ENCODE results near the gene PRKCH. TPM values are rescaled to one million over a fixed set of nuclear protein-coding genes. Genes with fewer than 3 reads are reported as not detected.

PRKCH gene
- polyA plus RNA-seq (ENCODE audit: insufficient read length in 10 of 10) = 10 to 100 TPM; 10.6 to 17.9 (median 15.0) TPM
- long read RNA-seq, donor 1, partial matches to known transcripts = 0 of 4 reads
- long read RNA-seq, donor 1, other reads (novel, unspliced or antisense) = 0 of 4 reads
- long read RNA-seq, donor 2, partial matches to known transcripts = 0 of 2 reads
- long read RNA-seq, donor 2, other reads (novel, unspliced or antisense) = 0 of 2 reads
- long read RNA-seq, donor 3 = 0 reads
- long read RNA-seq, donor 4 = 0 reads
- long read RNA-seq, donor 5, transcript PRKCH-201 (14 exons, 3,582 nt) = major isoform, 8 of 8 reads
- long read RNA-seq, donor 5, partial matches to known transcripts = 0 of 8 reads
- long read RNA-seq, donor 5, other reads (novel, unspliced or antisense) = 0 of 8 reads
- long read RNA-seq, donor 6, partial matches to known transcripts = 0 of 2 reads
- long read RNA-seq, donor 6, other reads (novel, unspliced or antisense) = 0 of 2 reads
- long read RNA-seq, donor 7, partial matches to known transcripts = 0 of 2 reads
- long read RNA-seq, donor 7, other reads (novel, unspliced or antisense) = 0 of 2 reads
- long read RNA-seq, donor 8 = 0 reads
- long read RNA-seq, donor 9 = 0 reads

DNA sequence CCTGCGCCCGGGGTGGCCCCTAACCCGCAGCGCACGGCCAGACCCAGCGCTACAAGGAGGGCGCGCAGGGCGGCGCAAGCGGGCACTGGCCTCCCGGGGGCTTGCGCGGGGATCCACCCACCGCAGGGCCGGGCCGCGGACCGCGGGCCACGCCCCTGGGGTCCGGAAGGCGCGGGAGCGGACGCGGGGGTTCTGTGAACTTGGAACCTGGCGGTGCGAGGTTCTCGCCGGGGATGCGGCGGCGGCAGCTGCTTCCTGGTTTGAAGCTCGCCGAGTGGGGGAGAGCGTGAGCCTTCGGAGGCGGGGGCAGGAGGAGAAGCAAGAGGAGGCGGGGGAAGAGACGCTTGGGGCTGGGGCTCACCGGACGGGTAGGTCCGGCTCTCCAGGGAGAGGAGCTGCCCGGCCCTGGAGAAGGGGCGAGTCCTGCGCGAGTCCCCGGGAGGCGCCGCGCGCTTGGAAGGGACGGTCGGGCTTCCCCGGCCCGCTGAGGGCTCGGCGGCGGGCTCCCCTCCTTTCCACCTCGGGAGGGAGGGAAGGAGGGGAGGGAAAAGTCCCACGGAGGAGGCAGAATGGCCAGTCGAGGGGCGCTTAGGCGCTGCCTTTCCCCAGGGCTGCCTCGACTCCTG is at the start of gene PRKCH:
PRKCH (plus strand) TSS at position 195 of the 626 bp plus-strand sequence. CDS start 523 bp downstream, outside the sequence.
- peak; percentile 17 to 78 (median 48) for DNase-seq

DNA sequence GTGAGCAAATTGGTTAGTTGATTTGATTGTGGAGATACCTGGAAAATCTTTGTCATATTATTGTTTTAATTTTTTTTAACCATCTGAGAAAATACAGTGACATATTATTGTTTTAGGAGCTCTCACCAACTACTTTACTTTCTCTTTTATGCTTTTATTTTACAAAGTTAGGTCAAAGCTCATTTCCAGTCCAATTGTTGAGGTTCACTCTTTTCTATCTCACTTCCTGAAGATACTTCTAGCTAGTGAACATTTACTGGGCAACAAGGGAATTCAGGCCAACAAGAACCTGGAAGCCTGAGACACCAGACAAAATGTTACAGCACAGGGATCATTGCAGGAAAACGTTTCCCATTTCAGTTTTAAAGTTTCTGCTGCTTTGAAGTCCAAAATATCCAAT is 44.1 kb upstream of the PRKCH start:
- no peak for DNase-seq

DNA sequence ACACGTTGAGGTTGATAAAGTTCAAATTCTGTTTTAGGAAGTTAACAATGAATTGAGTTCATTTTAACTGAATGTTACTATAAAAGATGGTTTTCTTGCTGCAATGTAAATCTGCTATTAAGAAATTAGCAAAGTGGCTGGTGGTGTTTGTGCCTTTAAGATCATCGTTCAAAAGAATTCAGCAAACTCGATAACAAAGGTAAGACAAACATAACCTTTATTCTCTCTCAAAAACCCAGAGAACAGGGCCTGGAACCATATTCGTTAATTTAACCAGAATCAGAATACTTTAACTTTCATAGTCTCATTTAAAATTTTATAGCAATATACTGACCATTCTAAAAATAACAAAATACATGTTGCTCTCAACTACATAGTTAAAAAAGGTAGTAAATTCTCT is 43.6 kb upstream of the PRKCH start:
- no peak for DNase-seq

DNA sequence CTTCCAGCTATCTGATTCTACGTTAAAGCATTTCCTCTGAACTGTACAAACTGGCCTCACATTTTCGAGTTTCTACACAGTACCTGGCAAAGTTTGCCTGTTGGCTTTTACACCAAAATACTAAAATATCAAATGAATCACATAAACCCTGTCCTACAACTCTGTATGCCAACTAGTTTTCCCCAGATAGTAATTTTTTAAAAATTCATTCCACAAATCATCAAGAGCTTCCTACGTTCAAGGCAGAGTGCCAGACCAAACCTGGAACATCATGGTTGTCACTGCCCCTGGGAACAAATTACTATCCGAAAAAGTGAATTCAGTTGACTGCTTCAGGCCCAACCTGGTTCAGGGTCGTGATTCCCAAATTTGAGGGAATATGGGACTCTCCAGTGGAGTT is 42.3 kb upstream of the PRKCH start:
- DNase-seq = peak in 2 of 3 donors; percentile 55 to 72

DNA sequence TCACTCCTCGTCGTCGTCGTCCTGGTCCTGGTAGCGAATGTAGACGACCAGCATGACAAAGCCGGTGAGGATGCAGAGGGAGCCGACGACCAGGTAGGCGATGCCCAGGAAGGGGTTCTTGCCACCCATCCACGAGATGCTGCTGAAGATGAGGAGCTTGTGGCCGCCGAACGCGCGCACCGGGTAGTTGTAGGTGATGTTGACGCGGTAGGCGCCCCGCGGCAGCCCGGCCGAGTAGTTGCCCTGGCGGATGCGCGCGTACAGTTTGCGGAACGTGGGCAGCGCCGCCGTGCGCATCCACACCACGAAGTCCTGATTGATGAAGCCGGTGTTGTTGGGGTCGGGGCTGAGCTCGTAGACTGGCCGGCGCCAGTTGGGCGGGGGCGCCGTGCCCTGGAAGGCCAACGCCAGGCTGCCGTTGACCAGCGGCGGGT is 41.3 kb upstream of the PRKCH start:
- no peak for DNase-seq

DNA sequence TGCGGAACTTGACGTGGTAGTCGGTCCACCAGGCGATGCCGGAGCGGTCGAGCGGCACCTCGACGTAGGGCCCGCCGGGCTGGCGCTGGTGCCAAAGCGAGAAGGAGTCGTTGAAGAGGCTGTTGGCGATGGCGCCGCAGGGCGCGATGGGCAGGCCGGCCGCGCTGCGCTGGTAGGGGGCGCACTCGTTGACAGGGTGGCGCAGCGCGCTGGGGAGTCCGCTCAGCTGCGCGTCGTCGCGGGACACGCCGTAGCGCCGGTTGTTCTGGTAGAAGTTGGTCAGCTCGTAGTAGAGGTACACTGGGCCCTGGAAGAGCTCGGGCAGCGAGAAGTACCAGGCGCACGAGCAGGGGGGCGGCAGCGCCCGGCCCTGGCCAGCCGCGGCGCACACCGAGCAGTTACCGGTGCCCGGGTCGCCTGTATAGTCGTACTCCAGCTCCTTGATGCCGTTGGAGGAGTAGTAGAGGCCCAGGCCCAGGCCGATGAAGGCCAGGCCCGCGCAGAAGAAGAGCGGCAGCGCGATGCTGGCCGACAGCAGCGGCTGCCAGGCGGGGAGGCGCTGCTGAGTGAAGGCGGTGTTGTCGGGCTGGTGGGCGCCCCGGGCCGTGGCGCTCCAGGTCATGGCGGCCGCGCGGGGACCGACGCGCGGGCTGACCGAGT is 40.7 kb upstream of the PRKCH start:
- peak; percentile 44 to 90 (median 73) for DNase-seq

DNA sequence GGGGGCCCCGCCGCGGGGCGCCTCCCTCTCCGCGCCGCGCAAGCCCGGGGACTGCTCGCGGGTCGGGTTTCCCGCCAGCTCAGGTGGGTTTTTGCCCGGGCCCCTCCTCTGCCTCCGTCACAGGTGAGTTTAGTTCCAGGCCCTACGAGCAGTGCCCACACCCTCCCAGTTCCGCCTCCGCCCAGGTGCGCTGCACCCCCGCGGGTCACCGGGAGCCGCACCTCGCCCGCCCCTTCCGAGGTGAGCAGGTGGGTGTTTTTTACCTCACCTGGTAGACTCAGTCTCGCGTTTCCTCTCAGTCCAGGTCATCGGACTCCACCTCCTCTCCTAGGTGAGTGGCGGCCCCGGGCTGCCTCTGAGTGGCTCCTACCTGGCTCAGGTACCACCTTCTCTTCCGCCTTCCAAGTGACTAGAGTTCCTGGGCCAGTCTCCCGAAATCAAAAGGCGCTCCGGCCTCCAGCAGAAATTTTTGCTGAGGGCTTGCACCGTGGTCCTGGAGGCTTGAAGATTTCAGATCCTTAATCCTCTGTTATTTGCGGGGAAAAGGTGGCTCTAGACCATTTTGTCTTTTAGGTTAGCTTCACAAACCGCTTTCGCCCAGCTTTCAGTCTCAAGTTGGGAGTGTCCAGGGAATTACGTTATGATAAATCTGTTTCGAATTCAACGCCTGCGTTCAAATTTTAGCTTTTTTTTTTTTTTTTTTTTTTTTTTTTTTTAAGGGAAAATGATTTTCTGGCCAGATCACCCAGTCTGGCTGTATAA is 40.0 kb upstream of the PRKCH start, which contains the start of gene TMEM30B:
TMEM30B (minus strand) TSS at position 153 of the 762 bp plus-strand sequence. CDS start 191 bp downstream, outside the sequence.
- DNase-seq = peak in 1 of 3 donors; percentile 82

DNA sequence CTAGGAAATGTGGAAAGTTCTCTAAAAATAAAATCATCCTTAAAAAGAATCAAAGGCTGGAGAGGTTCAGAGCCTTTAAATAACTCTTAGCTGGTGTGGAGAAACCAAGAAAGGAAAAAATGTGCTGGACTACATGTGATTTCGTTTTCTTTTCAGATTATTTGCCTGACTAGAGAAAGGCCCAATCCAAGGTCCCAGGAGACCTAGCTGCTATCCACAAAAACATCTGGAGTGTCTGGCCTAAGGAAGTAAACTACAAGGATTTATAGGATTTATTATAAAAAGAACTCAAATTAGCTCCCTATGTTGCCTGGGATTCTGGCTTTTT is 39.5 kb upstream of the PRKCH start:
- DNase-seq = peak; percentile 77 to 92 (median 86)

DNA sequence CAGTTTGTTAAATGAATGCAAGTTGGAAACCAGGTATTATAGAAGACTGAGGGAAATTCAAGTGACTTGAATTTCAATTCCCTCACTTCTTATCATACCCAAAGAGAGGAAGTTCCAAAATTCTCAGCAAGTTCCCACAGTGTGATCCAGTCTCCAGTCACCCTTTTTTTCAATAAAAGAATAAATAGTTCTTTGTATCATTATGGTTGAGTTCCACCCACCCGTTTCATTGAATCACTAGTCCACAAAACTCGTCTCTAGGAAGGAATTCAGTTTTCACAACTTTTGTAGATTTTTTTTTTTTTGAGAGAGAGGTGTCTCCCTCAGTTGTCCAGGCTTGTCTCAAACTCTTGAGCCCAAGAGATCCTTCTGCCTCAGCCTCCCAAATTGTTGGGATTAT is 38.6 kb upstream of the PRKCH start:
- no peak for DNase-seq

DNA sequence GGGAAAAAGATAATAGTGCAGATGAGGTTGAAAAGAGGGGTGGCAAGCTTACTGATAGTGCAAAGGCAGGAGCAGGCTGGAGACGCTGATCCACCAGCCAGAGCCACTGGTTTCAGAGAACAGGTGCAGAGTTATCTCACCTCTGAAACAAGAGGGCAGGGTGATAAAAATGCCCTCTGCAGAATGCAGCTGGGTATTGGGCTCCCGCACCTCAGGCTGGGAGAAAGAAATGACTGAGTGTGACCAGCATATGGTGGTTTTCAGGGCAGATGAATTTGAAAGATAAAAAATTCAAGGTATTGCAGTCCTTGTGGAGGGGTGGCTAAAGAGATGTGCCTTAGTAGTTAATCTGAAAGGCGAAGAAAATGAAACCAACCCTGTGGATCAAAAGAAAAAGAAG is 37.4 kb upstream of the PRKCH start:
- DNase-seq = no peak

DNA sequence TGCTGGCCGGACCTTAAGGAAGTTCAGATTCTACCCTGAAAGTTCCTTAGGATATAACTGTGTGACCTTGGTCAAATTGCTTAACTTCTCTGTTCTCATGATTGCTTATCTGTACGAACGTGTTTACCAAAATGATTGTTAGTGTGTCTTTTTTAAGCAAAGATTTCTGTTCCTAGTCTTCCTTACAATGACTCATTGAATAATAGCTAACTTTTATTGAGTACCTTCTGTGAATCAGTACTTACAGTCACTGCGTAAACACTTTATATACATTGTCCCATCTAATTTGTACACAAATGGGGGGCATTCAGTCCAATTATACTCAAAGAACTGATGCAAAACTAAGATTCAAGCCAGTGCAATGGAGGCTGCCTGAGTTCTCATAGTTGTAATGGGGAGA is 36.0 kb upstream of the PRKCH start:
- DNase-seq = no peak

DNA sequence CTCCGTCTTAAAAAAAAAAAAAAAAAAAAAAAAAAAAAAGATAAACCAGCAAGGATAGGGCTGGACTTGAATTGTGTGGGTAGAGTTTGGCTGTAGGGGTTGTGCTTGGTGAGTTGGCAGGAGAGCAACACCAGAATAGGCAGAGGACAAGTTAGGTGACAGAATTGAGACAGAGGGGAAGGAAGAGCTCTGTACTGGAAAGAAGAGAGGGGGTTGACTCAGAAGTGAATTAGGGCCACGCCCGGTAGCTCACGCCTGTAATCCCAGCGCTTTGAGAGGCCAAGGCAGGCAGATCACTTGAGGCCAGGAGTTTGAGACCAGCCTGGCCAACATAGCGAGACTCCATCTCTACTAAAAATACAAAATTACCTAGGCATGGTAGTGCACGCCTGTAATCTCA is 34.2 kb upstream of the PRKCH start:
- DNase-seq = no peak

DNA sequence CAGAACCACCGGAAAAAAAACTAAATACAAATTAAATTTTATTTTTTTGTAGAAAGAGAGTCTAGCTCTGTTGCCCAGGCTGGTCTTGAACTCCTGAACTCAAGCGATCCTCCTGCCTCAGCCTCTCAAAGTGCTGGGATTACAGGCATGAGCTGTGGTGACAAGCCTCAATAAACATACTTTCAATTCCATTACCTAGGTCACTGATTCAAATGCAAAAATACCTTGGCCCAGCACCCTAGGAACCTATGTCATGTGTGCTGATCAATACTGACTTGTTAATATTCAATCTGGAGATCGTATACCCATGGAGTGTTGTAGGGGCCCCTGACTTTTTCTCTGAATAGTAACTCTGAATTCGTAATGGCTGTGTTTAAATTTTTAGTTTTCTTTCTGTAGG is 33.2 kb upstream of the PRKCH start:
- no peak for DNase-seq

DNA sequence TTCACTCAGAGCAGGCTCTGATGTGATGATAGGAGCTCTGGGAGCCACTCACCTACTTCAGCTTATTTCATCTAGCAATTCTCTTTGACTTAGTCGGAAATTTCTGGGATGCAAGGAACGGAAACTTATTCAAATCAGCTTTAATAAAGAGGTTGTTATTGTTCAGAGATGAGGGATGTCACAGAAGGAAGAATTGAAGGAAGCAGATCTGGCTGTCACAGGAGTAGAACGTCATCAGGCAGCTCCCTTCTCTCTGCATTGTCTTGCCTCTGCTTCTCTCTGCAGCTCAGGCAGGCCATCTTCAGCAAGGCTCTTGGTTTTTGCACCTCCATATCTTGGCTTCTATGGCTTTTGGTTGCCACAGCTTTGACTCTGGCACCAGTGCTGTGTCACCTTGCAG is 32.7 kb upstream of the PRKCH start:
- DNase-seq = no peak

DNA sequence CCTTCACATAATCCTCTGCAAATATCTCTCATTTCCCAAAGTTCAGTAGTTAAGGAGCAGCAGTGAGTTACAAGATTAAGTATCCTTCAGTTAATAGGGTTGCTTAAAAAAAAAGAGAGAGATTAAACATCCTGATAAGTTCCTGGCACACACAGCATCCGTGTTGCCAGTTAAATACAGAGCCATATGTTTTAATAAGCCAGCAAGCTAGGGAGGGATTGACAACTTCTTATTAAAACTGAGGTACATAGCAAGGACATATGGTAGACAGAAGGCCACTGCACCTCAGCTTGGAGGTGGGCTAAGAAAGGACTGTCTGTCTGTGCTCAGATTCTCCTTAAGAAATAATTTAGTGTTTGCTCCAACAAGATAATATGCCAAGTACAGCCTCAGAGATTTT is 30.7 kb upstream of the PRKCH start:
- no peak for DNase-seq

DNA sequence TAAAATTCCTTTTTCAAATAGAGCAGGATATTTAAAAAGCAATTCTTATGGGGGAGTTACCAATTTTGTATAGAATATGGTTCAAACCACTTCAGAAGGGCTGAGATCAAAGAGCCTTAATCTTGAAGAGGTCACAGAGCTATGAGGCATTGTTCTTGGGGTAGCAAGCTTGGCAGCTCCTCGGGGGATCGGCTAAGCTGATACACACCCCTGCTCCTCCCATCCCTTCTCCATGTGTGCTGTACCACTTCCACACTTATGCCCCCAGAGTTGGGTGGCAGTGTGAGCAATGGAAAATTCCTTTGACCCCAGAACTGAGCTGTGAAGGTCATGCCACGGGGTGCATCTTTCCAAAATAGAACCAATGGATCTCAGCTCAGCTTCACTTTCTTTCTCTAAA is 25.2 kb upstream of the PRKCH start:
- DNase-seq = no peak

DNA sequence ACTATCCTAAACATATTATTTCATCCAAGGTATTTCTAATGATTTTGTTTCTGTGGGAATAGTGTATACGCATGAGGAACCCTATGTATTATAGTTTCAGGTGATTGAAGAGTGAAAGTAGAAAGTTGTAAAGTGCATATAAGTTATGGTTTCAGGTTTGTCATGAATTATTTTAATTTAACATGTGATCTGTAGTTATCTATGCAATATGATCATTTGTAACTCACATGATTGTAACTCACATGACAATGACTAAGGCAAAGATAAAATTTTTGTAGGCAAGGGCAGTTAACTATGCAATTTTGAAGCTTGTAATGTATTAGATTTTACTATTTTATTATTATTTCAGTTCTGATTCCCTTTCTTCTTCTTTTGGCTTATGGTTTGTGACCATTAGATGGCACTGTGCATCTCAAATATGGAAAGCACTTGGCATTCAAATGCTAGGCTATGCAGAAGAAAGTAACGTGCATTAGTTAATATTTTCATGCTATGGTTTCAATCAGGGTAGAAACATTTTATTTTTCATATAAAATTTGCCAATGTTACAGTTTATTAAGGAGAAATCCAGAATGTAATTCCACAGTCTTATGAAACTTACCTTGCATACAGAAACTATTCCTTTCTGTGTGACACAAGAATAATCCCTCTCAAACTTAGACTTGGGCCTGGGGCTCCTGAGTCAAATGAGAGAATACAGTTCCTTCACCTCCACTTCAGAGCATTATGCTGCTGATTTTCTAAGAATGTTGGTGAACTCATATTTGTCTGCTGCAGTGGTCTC is 24.5 kb upstream of the PRKCH start:
- DNase-seq = peak in 2 of 3 donors; percentile 28 to 49

DNA sequence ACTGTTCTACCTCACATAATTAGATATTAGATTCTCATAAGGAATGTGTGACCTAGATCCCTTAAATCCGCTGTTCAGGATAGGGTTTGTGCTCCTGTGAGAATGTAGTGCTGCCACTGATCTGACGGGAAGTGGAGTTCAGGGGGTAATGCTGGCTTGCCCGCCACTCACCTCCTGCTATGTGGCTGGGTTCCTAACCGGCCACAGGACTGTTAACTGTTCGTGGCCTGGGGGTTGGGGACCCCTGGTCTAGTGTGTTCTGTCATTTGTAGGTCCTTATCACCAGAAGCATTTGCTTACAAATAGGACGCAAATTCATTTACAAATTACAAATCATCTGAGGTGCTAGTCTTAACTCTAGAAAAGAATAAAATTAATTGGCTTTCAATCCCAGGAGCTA is 23.8 kb upstream of the PRKCH start:
- no peak for DNase-seq

DNA sequence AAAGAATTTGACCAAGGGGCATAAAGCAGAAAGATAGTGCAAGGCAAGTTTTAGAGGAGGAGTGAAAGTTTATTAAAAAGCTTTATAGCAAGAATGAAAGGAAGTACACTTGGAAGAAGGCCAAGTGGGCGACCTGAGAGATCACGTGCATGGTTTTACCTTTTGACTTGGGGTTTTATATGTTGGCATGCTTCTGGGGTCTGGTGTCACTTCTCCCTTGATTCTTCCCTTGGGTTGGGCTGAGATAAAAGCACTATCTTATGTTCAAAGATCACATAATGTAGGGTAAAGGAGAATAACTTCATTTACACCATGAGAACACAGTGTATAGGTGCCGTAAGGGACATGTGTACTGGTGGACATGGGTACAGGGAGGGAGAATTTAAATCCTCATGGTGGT is 22.6 kb upstream of the PRKCH start:
- no peak for DNase-seq

DNA sequence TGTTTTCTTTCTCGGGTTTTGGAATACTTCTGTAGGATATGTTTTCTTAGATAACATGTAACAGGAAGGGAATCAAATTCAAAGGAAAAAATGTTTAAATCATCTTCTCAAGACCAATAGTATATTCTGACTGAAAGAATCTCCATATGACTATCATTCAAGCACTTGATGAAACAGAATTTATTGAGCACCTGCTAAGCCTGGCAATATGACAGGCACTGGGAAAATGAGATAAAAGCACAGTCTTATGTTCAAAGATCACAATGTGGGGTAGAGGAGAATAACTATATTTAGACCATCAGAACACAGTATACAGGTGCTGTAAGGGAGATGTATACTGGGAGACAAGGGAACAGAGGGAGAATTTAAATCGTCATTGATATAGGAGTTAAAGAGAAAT is 21.2 kb upstream of the PRKCH start:
- DNase-seq = no peak

DNA sequence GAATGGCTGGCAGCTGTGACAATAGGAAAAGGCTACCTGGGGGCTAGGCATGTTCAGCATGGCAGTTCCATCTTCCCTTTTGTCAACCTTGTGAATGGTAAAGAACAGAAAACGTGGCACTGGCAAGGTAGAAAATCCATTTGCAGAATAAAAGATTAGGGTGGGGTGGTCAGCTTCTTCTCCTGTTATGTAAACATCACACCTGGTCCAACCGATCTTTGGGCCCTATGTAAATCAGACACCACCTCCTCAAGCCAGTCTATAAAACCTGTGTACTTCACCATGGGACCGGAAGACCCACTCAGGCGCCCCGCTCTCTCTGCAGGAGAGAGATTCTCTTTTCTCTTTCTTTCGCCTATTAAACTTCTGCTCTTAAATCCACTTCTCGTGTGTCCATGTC is 20.6 kb upstream of the PRKCH start:
- DNase-seq = no peak
